Stimulated activated CD4-positive, alpha-beta T cell treated with anti-CD3 and anti-CD28 coated beads, Interleukin-4, amount 100 ng/mL, for 1 hour (primary cell): Measurements from ENCODE around the gene LAMTOR1.

Source experiments
- DNase-seq: peaks from one replicate; pipeline ENCODE4 v3.0.0-alpha.2; 2020

Gene LAMTOR1

DNA sequence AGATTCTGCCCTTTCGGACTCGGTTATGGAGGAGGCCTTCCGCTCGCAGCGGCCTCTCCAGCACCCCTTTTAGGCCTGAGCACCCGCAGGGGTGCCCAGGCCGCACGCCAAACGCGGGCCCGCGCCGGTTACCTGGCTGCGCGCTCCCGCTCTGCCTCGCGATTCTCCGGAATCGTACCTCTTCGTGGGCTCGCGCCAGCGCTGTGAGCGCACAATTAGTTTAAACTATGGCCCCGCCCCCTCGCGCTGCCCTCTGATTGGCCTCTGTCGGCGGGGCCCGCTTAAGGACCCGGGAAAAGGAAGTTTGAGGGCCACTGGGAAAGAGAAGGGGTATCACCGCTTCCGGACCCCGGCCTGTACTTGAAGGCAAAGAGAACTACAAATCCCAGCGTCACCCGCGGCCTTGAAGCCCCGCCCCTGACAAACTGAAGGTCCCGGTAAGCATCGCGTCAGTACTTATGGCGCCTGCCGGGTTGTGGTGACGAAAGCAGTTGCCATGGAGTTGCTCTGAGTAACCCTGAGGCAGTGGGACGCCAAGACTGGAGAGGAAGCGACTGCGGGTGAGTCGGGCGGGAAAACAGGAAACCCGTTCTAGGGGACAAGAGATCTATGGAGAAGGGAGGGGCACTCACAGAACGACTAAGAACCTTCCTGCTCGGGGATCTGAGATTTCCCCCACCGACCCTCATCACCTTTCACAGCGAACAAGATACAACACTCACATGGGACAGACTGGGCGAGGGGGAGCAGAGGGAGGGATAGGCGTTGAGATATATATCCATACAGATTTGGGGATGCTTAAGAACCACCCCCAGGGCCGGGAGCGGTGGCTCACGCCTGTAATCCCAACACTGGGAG lies 22.5 kb downstream of the LAMTOR1 start, which contains the start of the genes LRRC51 and NUMA1:
TSS of gene LRRC51 (plus strand) at position 525 of the 858 bp plus-strand sequence. CDS start 8,234 bp downstream, outside the sequence.
TSS of gene NUMA1 (minus strand) at position 217 of the 858 bp plus-strand sequence. CDS start 44,599 bp downstream, outside the sequence.
- DNase-seq = peak; percentile 97

DNA sequence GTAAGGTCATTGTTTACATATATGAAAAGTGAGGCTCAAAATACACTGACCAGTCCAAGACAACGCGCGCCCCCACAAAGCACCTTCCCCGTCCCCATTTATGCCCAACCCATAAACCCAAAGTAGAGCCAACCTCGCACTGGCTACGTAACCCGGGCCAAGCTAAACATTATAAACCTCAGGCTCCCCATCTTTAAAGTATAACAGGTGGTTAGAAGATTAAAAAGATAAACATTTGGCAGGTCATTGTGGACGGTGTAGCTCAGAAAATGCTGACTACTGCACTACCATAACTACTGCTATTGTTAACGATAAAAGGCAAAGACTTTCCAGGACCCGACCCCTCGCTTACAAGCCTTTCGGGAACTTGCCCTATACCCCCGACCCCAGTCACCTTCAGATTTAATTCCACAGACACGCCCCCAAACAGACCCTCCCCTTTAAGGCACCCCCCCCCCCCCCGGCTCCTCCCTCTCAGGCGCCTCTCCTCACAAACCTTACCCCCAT lies 23.2 kb downstream of the LAMTOR1 start:
- DNase-seq = no peak

DNA sequence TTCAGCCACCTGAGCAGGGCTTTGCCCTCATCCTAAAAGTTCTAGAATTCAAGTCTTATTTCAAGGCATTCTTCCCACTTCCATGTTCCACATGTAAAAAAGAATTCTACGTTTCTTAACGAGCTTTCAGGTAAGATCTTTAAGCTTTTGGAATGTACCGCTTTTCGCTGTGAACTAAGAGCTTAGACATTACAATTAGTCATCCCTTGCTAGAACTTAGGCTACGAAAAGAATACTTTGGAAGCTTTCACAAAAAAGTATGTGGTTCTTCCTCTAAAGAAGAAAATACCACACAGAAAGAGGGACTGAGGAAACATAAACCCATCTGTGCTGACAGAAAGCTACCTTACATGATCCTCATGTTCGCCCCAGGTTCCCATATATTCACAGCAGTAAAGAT lies 24.6 kb downstream of the LAMTOR1 start:
- DNase-seq = no peak

DNA sequence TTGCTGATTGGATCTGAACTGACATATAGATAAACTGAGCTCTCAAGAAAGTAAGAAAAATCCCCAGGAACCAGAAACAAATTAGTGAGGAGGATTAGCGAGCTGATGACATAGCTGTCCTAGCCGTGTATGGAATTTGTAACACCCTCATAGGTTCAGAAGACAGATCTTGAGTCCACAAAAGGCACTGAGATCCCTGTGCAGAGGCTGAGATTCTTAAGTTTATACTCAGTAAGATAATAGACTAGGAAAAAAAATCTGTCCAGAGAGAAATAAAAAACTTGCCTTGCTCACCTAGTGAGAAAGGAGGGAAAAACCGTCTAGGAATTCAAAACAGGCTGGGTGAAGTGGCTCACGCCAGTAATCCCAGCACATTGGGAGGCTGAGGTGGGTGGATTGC lies 27.3 kb downstream of the LAMTOR1 start:
- DNase-seq = no peak

DNA sequence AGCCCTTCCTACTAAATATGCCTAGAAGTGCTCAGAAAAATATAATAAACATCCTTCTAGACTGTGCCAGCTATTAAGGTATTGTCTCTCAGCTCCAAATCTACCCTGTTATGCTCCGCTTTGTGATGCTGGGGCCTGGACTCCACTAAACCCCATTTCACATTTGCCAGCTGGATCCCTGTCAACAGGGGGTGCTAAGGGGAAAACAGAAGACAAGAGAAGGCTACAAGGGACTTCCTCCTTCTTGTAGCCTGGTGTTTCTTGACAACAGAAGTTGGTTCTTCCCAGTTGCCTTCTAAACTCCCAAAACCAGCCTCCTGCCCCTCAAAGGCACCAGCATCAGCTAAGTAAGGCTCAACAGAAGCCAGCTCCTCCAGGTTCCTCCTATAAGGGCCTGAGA lies 28.0 kb downstream of the LAMTOR1 start:
- no peak for DNase-seq

DNA sequence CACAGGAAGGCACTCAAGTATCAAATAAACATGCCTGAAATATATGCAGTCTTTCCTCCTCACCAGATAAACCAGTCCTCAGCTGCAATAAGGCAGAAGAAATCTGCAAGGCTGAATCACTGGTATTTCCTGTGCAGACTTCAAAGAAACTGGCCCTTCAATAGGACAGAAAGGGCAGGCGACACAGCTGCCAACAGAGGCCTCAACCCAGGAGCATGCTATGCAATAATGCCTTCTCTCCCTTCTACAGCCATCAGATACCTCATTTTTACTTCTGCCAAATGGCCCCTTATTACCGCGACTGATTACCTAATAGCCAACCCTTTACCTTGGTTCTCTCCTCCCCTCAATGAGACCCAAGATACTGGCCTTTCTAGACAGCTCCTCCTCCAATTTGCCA lies 30.7 kb downstream of the LAMTOR1 start:
- DNase-seq = no peak

DNA sequence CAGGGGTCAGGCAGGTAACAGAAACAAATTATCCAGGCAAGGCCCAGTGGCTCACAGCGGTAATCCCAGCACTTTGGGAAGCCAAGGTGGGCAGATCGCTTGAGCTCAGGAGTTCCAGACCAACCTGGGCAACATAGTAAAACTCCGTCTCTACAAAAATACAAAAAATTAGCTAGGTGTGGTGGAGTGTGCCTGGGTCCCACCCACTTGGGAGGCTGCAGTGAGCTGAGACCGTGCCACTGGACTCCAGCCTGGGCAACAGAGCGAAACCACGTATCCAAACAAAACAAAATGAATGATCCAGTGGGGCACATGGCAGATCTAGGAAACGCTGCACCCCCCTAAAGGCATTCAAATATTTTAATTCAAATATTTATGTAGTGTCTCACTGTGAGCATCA lies 32.6 kb downstream of the LAMTOR1 start:
- no peak for DNase-seq

DNA sequence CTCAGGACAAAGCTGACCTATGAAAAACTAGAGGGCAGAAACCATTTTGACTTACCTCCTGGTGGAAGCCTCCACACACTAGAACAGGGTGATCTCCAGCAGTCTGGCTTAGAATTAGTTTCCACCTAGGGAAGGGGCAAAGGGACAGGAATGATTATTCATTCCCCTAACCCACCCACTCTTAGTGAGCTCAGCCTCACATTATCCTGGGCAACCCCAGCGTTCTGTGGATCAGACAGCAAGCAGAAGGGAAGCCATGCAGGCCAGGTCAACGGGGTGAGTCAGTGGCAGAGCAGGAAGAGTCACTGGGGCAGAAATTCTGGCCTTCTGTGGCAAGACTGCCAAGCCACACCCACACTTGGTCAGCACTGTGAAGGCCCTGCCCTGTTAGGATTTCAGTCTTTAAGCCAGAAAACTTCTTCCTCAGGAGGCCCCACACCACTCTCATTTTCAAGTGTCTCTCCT lies 33.3 kb downstream of the LAMTOR1 start:
- DNase-seq = no peak

DNA sequence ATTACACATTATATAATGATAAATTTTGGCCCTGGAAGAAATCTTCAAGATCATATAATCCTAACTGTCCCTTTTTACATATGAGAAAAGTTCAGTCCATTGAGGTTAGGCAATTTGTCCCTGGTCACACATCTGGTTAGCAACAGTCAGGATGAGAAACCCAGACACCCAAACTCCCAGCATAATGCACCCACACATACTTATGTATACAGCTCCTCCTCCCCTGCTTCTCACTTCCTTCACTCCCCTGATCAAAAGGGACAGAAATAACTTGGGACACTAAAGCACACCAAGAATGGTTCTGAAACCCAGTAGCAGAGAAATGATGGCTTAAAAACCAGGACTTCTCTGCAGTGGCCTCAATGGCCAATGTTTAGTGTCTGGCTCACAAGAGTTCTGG lies 33.9 kb downstream of the LAMTOR1 start:
- DNase-seq = no peak

DNA sequence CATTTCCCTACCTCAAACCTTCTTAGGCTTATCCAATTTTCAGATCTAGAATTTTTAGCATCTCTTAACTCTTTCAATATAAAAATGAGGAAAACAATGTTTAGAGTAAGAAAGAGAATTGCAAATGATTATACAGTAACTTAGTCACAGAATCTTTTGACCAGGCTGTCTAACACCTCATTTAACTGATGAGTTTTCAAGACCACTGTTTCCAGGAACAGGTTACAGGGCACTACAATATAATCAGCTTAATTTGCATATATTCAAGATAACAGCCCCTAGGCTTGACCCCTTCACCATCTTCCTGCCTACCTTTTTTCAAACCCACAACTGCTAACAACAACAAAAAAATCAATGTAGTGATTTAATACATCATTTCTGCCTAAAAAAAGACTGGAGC lies 35.4 kb downstream of the LAMTOR1 start:
- DNase-seq = no peak

DNA sequence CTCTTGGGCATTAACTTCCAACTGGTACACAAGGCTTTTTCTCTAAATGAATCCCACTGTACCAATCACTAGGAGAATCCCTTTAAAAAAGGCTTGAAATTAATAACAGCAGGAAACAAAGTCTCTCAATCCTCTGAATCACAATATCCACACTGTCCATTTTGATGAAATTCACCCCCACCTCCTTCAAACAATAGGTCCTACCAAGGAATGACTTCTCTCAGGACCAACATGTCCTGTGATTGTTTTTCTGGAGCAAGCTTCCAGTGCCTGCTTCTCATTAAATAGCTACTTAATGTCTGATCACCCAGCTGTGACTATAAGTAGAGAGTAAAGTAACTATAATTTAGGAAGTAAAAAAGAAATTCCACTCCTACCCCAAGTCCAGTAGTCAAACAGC lies 35.8 kb downstream of the LAMTOR1 start:
- DNase-seq = no peak

DNA sequence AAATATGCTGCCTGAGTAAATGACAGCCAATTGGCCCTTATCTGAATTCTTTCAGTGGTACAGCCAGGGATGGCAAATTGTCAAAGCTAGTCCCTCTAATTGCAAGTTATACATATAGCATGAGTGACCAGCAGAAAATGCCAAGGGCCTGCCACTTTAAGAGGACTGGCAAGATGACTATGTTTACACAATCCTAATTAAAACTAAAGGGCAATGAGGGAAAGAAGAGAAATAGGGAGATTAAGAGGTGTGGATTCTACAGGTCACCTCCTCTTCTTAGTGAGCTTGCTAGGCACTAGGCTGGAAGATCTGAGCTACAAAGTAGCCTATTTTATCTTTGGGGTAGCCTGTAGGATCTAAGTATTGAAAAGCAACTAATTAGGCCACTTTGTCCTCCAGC lies 36.2 kb downstream of the LAMTOR1 start:
- DNase-seq = no peak

DNA sequence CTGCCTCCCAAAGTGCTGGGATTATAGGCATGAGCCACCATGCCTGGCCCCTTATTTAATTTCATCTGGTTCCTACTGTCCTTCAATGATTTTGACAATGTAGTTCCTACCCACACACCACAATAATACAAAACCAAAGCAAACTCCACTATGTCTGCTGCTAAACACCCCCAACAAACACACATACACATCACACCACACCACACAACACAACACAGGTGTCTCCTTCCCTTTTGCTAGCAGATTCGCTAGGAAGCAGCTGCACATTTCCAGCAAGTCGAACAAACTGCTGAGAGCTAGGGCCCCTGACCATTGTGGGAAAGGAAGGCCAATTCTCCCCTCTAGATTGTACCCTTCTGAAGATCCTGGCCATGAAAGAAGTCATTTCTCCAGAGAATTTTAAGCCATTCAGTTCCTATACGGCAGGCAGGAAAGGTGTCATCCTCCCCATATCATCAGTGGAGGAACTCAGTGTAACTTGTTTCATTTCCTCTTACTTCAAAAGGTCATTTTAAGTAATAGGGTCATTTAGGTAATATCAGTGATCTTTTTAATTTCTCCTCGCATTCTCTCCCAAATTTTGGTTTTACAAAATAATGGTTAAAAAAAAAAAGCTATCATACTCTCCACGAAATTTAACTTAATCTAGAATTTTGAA lies 41.2 kb downstream of the LAMTOR1 start:
- DNase-seq = no peak

DNA sequence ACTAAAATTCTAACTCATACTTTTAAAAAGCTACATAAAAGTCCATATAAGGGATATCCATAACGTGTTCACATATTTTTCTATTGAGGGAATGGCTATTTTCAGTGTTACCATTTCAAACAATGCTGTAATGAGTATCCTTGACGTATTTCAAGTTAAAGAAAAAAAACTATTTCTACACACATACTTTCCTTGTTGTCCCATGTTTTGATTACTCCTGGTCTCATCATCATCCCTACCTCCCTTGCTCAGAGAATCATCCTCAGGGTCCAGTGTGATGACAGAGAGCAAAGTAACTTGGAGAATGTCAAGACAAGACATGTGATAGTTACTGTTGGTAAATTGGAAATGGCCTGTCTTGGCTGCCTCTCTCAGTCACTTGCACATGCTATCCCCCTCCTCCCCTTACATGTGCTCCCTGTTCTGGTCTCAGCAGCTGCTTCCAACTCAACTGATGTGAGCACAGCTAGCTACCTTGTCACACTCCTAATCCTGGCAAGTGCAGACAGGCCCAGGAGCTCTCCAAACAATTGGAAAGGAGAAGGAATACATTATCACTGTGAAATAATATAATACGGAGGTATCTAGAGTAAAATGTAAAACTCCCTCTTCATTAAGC lies 44.6 kb downstream of the LAMTOR1 start:
- DNase-seq = no peak

DNA sequence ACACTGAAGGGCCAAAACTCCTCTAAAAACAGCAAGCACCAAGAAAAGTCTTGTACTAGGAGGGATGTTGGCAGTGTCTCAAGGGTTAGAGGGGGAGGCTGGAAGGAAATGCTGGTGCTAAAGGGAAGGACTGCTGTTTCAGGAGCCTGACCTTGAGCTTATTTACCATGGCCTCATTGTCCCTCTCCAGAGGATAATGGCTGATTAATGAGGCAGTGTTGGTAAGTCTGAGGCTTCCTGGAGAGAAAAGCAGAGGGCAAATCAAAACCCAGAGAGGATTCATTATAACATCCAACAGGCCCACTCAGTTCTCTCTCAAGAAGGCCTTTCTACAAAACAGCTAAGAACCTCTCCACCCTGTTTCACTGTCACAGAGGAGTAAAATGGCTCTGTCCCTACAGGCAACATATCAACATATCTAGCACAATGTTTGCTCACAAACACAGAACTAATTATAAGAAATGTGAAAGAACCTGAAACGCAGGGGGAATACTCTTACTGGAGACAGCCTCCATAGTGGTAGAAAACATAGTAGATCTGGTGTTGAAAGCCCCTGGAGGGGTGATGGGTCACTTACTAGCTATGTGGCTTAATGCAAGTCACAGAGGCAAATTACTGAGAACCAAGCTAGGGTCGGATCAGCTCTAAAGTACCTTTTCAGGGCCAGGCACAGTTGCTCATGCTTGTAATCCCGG lies 54.2 kb downstream of the LAMTOR1 start:
- DNase-seq = no peak
